HCT116 (cell line): ENCODE results near the gene CDH13. TPM values are rescaled to one million over a fixed set of nuclear protein-coding genes. Genes with fewer than 3 reads are reported as not detected.

ENCODE experiments used
- ATAC-seq: fragments of 200-7000 bp; cut with Tn5 transposase; 2 replicates; pipeline ENCODE4 v1.9.1; 2020; ENCODE audit warnings: mild to moderate bottlenecking, moderate library complexity
- BruUV-seq: library from RNA; stranded (reverse); fragments of 400-500 nt; replicated peaks from 2 replicates; lab custom pipeline; 2021; lab: Mats Ljungman, UMichigan
- CTCF ChIA-PET: fragments of 300-600 bp; sonication (Branson Sonifier 250); formaldehyde crosslinking; loops from one replicate; lab custom pipeline; 2021; ENCODE audit warnings: antibody characterized with exemption; lab: Charles Lee
- POLR2A ChIA-PET: fragments of 300-600, 350-600 bp; sonication (Branson Sonifier 250); formaldehyde crosslinking; loops from one replicate; lab custom pipeline; 2021; ENCODE audit warnings: antibody characterized with exemption; lab: Charles Lee
- RAD21 ChIA-PET, 2 experiments: fragments of 300-600 bp; sonication (Branson Sonifier 250); formaldehyde crosslinking; loops; one replicate each; lab custom pipeline; 2023; ENCODE audit warnings: low total read pairs in 2 of 2; ENCODE audit not compliant: uncharacterized antibody in 2 of 2, unreplicated experiment in 2 of 2, low non-redundant PET in 1 of 2; lab: Charles Lee
- DNase-seq: peaks from one replicate; pipeline ENCODE4 v3.0.0-alpha.2; 2010; ENCODE audit warnings: low read depth, low spot score
- H2AFZ ChIP-seq: fragments of 200-600 bp; shearing (Covaris generic), sonication (generic); 2 replicates; pipeline ENCODE4 v1.6.1; 2017; ENCODE audit warnings: low read depth, mixed run types, mixed read lengths, antibody characterized with exemption, low read length; ENCODE audit not compliant: poor library complexity, severe bottlenecking
- H3K27ac ChIP-seq: 2 replicates; pipeline ENCODE4 v1.5.1; 2012; ENCODE audit warnings: low read depth, low read length
- H3K27me3 ChIP-seq: fragments of 200-600 bp; sonication (generic); 2 replicates; pipeline ENCODE4 v1.6.1; 2016; ENCODE audit warnings: mixed run types, low read length, mixed read lengths; ENCODE audit not compliant: insufficient read depth
- H3K36me3 ChIP-seq, 2 experiments: fragments of 200-500 bp in 1 of 2; fragments of 200-600 bp in 1 of 2; sonication (Bioruptor generic) in 1 of 2; sonication (generic) in 1 of 2; 2 replicates each; pipeline versions ENCODE4 v1.5.1 to v1.6.1; 2014 to 2016; ENCODE audit warnings: low read length in 2 of 2, inconsistent platforms in 1 of 2, mixed read lengths in 1 of 2, mixed run types in 1 of 2; ENCODE audit not compliant: insufficient read depth in 2 of 2, control insufficient read depth in 1 of 2
- H3K4me1 ChIP-seq, 2 experiments: fragments of 200-600 bp in 1 of 2; sonication (generic) in 1 of 2; 2 replicates each; pipeline versions ENCODE4 v1.5.1 to v1.6.1; 2012 to 2017; ENCODE audit warnings: low read length in 2 of 2, inconsistent platforms in 1 of 2, mild to moderate bottlenecking in 1 of 2, mixed read lengths in 1 of 2, mixed run types in 1 of 2, moderate library complexity in 1 of 2; ENCODE audit not compliant: insufficient read depth in 2 of 2, control insufficient read depth in 1 of 2
- H3K4me2 ChIP-seq: fragments of 200-600 bp; sonication (generic); 2 replicates; pipeline ENCODE4 v1.6.1; 2017; ENCODE audit warnings: mixed run types, low read length, mixed read lengths
- H3K4me3 ChIP-seq, 2 experiments: fragments of 200-600 bp in 1 of 2; sonication (generic) in 1 of 2; replicated peaks in 1 of 2; 2 replicates each; pipeline ENCODE4 v1.5.1; 2011 to 2016; ENCODE audit warnings: low read length in 2 of 2, control low read depth in 1 of 2, low read depth in 1 of 2, mild to moderate bottlenecking in 1 of 2, mixed read lengths in 1 of 2, mixed run types in 1 of 2
- H3K79me2 ChIP-seq: fragments of 200-600 bp; sonication (generic); 2 replicates; pipeline ENCODE4 v1.6.1; 2017; ENCODE audit warnings: mild to moderate bottlenecking, mixed run types, low read length, moderate library complexity, mixed read lengths; ENCODE audit not compliant: insufficient read depth
- H3K9ac ChIP-seq: fragments of 200-600 bp; sonication (generic); 2 replicates; pipeline ENCODE4 v1.6.1; 2016; ENCODE audit warnings: low read length, mixed read lengths
- H3K9me2 ChIP-seq: fragments of 200-600 bp; sonication (generic), shearing (Covaris generic); 2 replicates; pipeline ENCODE4 v1.6.1; 2017; ENCODE audit warnings: mixed run types, mild to moderate bottlenecking, moderate library complexity; ENCODE audit not compliant: insufficient read depth
- H3K9me3 ChIP-seq, 2 experiments: fragments of 200-500 bp in 1 of 2; fragments of 200-600 bp in 1 of 2; sonication (Bioruptor generic) in 1 of 2; sonication (generic) in 1 of 2; 2 replicates each; pipeline ENCODE4 v1.6.1; 2014 to 2017; ENCODE audit warnings: low read length in 2 of 2, mixed read lengths in 2 of 2, inconsistent platforms in 1 of 2, low read depth in 1 of 2, mild to moderate bottlenecking in 1 of 2, mixed run types in 1 of 2, moderate library complexity in 1 of 2; ENCODE audit not compliant: control insufficient read depth in 1 of 2, insufficient read depth in 1 of 2
- H4K20me1 ChIP-seq: fragments of 200-600 bp; sonication (generic), shearing (Covaris generic); 2 replicates; pipeline ENCODE4 v1.6.1; 2017; ENCODE audit warnings: mixed run types, mild to moderate bottlenecking, moderate library complexity; ENCODE audit not compliant: insufficient read depth
- ATF3 ChIP-seq: IDR thresholded peaks from 2 replicates; pipeline ENCODE4 v1.6.1; 2012
- CBX3 ChIP-seq: IDR thresholded peaks from 2 replicates; pipeline ENCODE4 v1.6.1; 2012; ENCODE audit warnings: low read depth
- EGR1 ChIP-seq: IDR thresholded peaks from 2 replicates; pipeline ENCODE4 v1.6.1; 2012; ENCODE audit warnings: low read depth
- ELF1 ChIP-seq: IDR thresholded peaks from 2 replicates; pipeline ENCODE4 v1.6.1; 2012; ENCODE audit warnings: low read depth, borderline replicate concordance
- EZH2 ChIP-seq: fragments of 200-600 bp; sonication (generic); IDR thresholded peaks from 2 replicates; pipeline ENCODE4 v1.6.1; 2017; ENCODE audit warnings: antibody characterized with exemption, mixed run types
- JUND ChIP-seq: IDR thresholded peaks from 2 replicates; pipeline ENCODE4 v1.6.1; 2012
- POLR2A ChIP-seq: IDR thresholded peaks from 2 replicates; pipeline ENCODE4 v1.7.0; 2011; ENCODE audit warnings: borderline replicate concordance; ENCODE audit not compliant: insufficient read depth, insufficient read length; ENCODE audit errors: extremely low read depth
- REST ChIP-seq: IDR thresholded peaks from 2 replicates; pipeline ENCODE4 v1.6.1; 2012; ENCODE audit warnings: low read depth
- TCF7L2 ChIP-seq: IDR thresholded peaks from 2 replicates; pipeline ENCODE4 v1.7.0; 2011; ENCODE audit warnings: borderline replicate concordance, inconsistent platforms; ENCODE audit not compliant: insufficient read depth, insufficient read length; ENCODE audit errors: extremely low read depth
- YY1 ChIP-seq: IDR thresholded peaks from 2 replicates; pipeline ENCODE4 v1.6.1; 2011; ENCODE audit warnings: low read length, low read depth, moderate library complexity, mild to moderate bottlenecking; ENCODE audit not compliant: insufficient replicate concordance; ENCODE audit errors: extremely low read depth
- intact Hi-C: fragments of 100-400 bp; cut with micrococcal nuclease; formaldehyde crosslinking; loops from 2 replicates; pipeline ENCODE4 v1.10.0; 2022
- total RNA-seq: library from RNA; stranded (reverse); gene quantifications from one replicate; pipeline ENCODE4 v1.2.1, GENCODE V29; 2021; ENCODE audit not compliant: unreplicated experiment

The CDH13 gene
- total RNA-seq, 1 experiment from 2014 or later, result not detected

GRCh38 chr16:83581082-83581481 is 954.3 kb downstream of the CDH13 start:
- ChIA-PET RAD21 (no interaction called here), POLR2A (no interaction called here), CTCF (no interaction called here)
- no peak overlapping the region for H3K4me3 ChIP-seq
- no peak overlapping the region for H2AFZ ChIP-seq
- BruUV-seq, result no TSS peak
- no peak for ATAC-seq
- no peak overlapping the region for H3K4me2 ChIP-seq
- H3K79me2 ChIP-seq, result no peaks in the 10 kb centered on the region
- TF ChIP-seq ATF3, result no peak
- no peaks in the 10 kb centered on the region for H3K4me1 ChIP-seq
- H3K9ac ChIP-seq, result no peak overlapping the region
- no peaks in the 10 kb centered on the region for H4K20me1 ChIP-seq
- H3K36me3 ChIP-seq, result no peaks in the 10 kb centered on the region
- H3K9me2 ChIP-seq, result no peaks in the 10 kb centered on the region
- peaks cover 21% of the 10 kb centered on the region; the same call in 1 of the 2 replicates for H3K27me3 ChIP-seq
- no peaks in the 10 kb centered on the region for H3K9me3 ChIP-seq
- no peak for DNase-seq
- H3K27ac ChIP-seq, result no peak overlapping the region
- intact Hi-C loops, result no loop called here

- Histone ChIP-seq H3K36me3 (no peaks in the 10 kb centered on the region), H3K27me3 (peaks cover 32% of the 10 kb centered on the region), H3K27ac (no peak overlapping the region), H4K20me1 (no peaks in the 10 kb centered on the region), H3K4me3 (no peak overlapping the region), H3K4me1 (no peaks in the 10 kb centered on the region), H2AFZ (no peak overlapping the region), H3K9ac (no peak overlapping the region), H3K79me2 (no peaks in the 10 kb centered on the region), H3K9me2 (no peaks in the 10 kb centered on the region), H3K9me3 (no peaks in the 10 kb centered on the region), H3K4me2 (no peak overlapping the region)
- TF ChIP-seq CBX3 (no peak), POLR2A (no peak), REST (no peak), EZH2 (no peak), ELF1 (no peak), TCF7L2 (no peak), JUND (no peak), YY1 (no peak), EGR1 (no peak)
- no peak for ATAC-seq
- no peak for DNase-seq
- ChIA-PET CTCF (no interaction called here), POLR2A (no interaction called here), RAD21 (no interaction called here)
- BruUV-seq, result no TSS peak
- intact Hi-C loops, result no loop called here
These were observed 955.4 kb downstream of the CDH13 start for GRCh38 chr16:83581994-83582747.
